GM20000 (cell line): Measurements from ENCODE around the gene PITX3.
"Not testable (repeated sequence)": the region's sequence is repeated elsewhere in the genome, so short reads cannot be mapped to it uniquely, and the experiment has no call there.

Experiments used
- DNase-seq: peaks from one replicate; pipeline ENCODE4 v3.0.0; 2012; ENCODE audit warnings: low spot score
- TF ChIP-seq, protein P1 (sequence below): IDR thresholded peaks from 2 replicates; pipeline ENCODE4 v1.5.1; 2012; ENCODE audit warnings: mild to moderate bottlenecking, control low read depth; ENCODE audit errors: extremely low read depth, missing control alignments

The PITX3 gene

GRCh38 chr10:102229810-102230263, 11.5 kb downstream of the PITX3 start:
- peak; percentile 90 for DNase-seq
- TF ChIP-seq, protein P1, sequence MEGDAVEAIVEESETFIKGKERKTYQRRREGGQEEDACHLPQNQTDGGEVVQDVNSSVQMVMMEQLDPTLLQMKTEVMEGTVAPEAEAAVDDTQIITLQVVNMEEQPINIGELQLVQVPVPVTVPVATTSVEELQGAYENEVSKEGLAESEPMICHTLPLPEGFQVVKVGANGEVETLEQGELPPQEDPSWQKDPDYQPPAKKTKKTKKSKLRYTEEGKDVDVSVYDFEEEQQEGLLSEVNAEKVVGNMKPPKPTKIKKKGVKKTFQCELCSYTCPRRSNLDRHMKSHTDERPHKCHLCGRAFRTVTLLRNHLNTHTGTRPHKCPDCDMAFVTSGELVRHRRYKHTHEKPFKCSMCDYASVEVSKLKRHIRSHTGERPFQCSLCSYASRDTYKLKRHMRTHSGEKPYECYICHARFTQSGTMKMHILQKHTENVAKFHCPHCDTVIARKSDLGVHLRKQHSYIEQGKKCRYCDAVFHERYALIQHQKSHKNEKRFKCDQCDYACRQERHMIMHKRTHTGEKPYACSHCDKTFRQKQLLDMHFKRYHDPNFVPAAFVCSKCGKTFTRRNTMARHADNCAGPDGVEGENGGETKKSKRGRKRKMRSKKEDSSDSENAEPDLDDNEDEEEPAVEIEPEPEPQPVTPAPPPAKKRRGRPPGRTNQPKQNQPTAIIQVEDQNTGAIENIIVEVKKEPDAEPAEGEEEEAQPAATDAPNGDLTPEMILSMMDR: peak; percentile 93

DNA sequence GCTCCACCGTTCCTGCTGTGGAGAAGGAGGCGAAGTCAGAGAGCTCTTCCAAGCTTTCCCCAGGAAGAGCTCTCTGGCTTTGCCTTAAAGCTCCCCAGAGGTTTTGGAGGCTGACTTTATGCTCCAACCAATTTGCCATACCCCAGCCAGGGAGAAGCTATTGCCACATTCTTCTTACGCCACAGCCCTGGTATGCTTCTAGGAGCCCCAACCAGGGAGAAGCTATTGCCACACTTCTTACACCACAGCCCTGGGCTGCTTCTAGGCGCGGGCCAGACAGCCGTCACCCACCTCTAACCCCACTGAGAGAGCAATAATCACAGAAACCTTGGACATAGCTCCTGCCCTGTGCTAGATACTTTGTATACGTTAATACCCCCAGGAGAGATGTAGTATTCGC, 14.3 kb downstream of the PITX3 start:
- no peak for DNase-seq
- TF ChIP-seq, protein P1: no peak

DNA sequence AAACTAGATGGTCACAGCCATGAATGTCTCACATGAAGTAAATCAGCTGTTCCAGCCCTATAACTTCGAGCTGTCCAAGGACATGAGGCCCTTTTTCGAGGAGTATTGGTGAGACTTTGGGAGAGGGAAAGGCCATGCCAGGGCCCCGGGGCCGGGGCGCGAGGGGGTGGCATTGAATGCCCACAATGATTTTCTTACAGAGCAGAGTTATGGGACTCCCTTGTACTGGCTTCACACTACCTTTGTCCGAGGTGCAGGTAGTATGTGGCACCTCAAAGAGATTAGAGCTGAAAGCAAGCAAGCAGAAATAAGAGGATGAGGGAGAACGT, 14.8 kb downstream of the PITX3 start:
- DNase-seq: no peak
- TF ChIP-seq, protein P1: no peak

DNA sequence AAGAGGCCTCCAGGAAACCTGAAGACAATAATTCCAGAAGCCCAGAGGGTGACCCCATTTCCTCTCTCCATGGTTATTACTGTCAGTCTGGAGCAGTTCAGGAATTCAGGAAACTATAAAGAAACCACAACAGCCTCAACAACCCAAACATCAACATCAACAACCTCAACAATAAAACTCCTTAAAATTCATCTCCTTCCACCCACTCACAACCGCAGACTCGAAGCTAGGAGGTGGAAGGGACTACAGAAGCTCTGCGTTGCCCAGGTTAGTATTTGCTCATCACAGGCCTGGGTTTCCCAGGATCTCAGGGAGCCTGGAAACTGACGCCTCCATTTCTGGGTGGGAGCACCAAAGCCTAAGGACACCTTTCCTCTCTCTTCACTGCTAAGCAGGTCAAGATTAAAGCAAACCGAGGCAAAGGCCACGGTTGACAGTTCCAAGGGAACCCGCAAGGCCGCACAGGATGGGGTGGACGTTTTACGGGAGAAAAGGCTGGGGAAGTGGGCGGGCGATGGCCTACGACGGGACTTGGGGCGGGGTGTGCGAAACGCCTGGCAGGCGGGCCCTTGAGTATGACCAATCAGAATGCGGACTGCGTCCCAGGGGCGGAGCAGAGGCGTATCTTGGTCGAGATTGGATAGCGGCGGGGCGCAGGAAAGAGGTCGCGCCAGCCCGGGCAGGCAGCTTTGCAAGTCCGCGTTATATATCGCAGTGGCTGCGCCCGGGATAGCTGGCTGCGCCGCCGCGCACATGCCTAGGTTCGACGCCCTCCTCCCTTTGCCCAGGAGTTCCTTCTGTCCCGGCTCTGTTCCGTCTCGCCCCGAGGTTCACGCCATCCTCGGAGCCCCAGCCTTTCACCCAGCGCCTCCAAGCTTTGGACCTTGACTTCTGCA, 15.4 kb downstream of the PITX3 start, which contains the start of gene ELOVL3:
Gene ELOVL3 (plus strand): TSS at position 654 of the 896 bp plus-strand sequence. CDS start 250 bp downstream, outside the sequence.
- TF ChIP-seq, protein P1: no peak

GRCh38 chr10:102222797-102223196, 18.5 kb downstream of the PITX3 start:
- TF ChIP-seq, protein P1: no peak
- no peak for DNase-seq

More for the DNA sequence above, 15.4 kb downstream of the PITX3 start, which contains the start of gene ELOVL3:
- peak; percentile 94 for DNase-seq

- TF ChIP-seq, protein P1: no peak
- no peak for DNase-seq
These were observed 20.7 kb downstream of the PITX3 start for GRCh38 chr10:102220612-102221011.

DNA sequence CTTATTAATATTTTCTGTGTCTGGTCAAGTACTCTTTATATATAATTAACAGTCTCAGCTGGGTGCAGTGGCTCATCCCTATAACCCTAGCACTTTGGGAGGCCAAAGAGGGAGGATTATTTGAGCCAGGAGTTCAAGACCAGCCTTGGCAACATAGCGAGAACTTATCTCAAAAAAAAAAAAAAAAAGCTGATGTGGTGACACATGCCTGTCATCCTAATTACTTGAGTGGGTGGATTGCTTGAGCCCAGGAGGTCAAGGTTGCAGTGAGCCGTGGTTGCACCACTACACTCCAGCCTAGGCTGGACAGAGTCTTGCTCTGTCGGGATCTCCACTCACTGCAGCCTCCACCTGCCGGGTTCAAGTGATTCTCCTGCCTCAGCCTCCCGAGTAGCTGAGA, 21.9 kb downstream of the PITX3 start:
- no peak for DNase-seq
- TF ChIP-seq, protein P1: no peak

GRCh38 chr10:102213599-102213998, 27.7 kb downstream of the PITX3 start:
- DNase-seq: not testable (repeated sequence)
